Right forelimb (tissue), 1 donor: Measurements from ENCODE around the gene CCDC182.

ENCODE experiments used
- DNase-seq: peaks from one replicate; pipeline ENCODE4 v3.0.0-alpha.2; 2018

Gene CCDC182

GRCh38 chr17:57726213-57726790 is 18.8 kb downstream of the CCDC182 start:
- DNase-seq: no peak

- DNase-seq: no peak
These were observed 20.4 kb downstream of the CCDC182 start for GRCh38 chr17:57724729-57725125.

- DNase-seq: no peak
These were observed 20.9 kb downstream of the CCDC182 start for GRCh38 chr17:57724026-57724728.

- no peak for DNase-seq
These were observed 21.6 kb downstream of the CCDC182 start for GRCh38 chr17:57723427-57724025.

- DNase-seq: no peak
These were observed 22.4 kb downstream of the CCDC182 start for GRCh38 chr17:57722704-57723043.

GRCh38 chr17:57721967-57722703 is 23.0 kb downstream of the CCDC182 start:
- DNase-seq: no peak

- DNase-seq: no peak
These were observed 24.6 kb downstream of the CCDC182 start for GRCh38 chr17:57720386-57721035.

- no peak for DNase-seq
These were observed 26.2 kb downstream of the CCDC182 start for GRCh38 chr17:57718878-57719277.

- DNase-seq: no peak
These were observed 29.1 kb downstream of the CCDC182 start for GRCh38 chr17:57715981-57716380.

- DNase-seq: no peak
These were observed 30.4 kb downstream of the CCDC182 start for GRCh38 chr17:57714665-57715180.

- no peak for DNase-seq
These were observed 32.0 kb downstream of the CCDC182 start for GRCh38 chr17:57713140-57713539.

- no peak for DNase-seq
These were observed 36.7 kb downstream of the CCDC182 start for GRCh38 chr17:57708410-57708809.

GRCh38 chr17:57707892-57708291 is 37.2 kb downstream of the CCDC182 start:
- DNase-seq: no peak

GRCh38 chr17:57706761-57707160 is 38.3 kb downstream of the CCDC182 start:
- DNase-seq: no peak

- DNase-seq: no peak
These were observed 39.0 kb downstream of the CCDC182 start for GRCh38 chr17:57705921-57706695.

- DNase-seq: no peak
These were observed 40.7 kb downstream of the CCDC182 start for GRCh38 chr17:57704448-57704847.

- DNase-seq: no peak
These were observed 41.8 kb downstream of the CCDC182 start for GRCh38 chr17:57703273-57703672.

GRCh38 chr17:57701124-57701523 is 44.0 kb downstream of the CCDC182 start:
- no peak for DNase-seq

- DNase-seq: no peak
These were observed 45.3 kb downstream of the CCDC182 start for GRCh38 chr17:57699751-57700219.

- DNase-seq: no peak
These were observed 47.0 kb downstream of the CCDC182 start for GRCh38 chr17:57697891-57698711.

- no peak for DNase-seq
These were observed 47.9 kb downstream of the CCDC182 start for GRCh38 chr17:57697197-57697596.
